ENCODE measurements around the gene CBARP. TPM values are rescaled to one million over a fixed set of nuclear protein-coding genes. Genes with fewer than 3 reads are reported as not detected.

Gene CBARP
- under 1 TPM; 0.49 to 0.86 TPM for total RNA-seq

GRCh38 chr19:1237754-1238368 is at the start of gene CBARP:
TSS of gene CBARP (minus strand) at chr19:1238005. CDS start at chr19:1236100, 1,905 bp downstream.
- intact Hi-C loops (cut with micrococcal nuclease), result no loop called here
- DNase-seq, result peak; percentile 31
- no peak for TF ChIP-seq CTCF (IDR thresholded peaks at IDR 0.05)
- CTCF ChIA-PET, result interaction anchor here (0.9 kb wide), 1 partner anchor 253 kb away, joined by 6 read pairs; the partner anchor contains the start of gene WDR18
- ATAC-seq, result no peak
- peaks cover 8% of the 10 kb centered on the region for H3K27me3 Mint-ChIP-seq
- POLR2A ChIA-PET, result interaction anchor here (0.7 to 1.5 kb wide), 6 partner anchors 12 to 158 kb away, joined by 3 to 4 read pairs (median 4); no protein-coding TSS in a partner anchor
- H3K4me3 Mint-ChIP-seq, result peak within 1 kb of the TSS; percentile 70
- peaks cover 4% of the 10 kb centered on the region for H3K36me3 Mint-ChIP-seq (ENCODE audit: low read depth)
- peaks cover 20% of the 10 kb centered on the region for H3K4me1 Mint-ChIP-seq (ENCODE audit: low read depth)
- H3K27ac Mint-ChIP-seq, result peak within 1 kb of the TSS; percentile 48
- no peaks in the 10 kb centered on the region for H3K9me3 Mint-ChIP-seq

GRCh38 chr19:1286487-1287353 is 48.9 kb upstream of the CBARP start:
- TF ChIP-seq CTCF (IDR thresholded peaks at IDR 0.05), result no peak
- no peaks in the 10 kb centered on the region for H3K36me3 Mint-ChIP-seq (ENCODE audit: low read depth)
- no peaks in the 10 kb centered on the region for H3K9me3 Mint-ChIP-seq
- intact Hi-C loops (cut with micrococcal nuclease), result no loop called here
- H3K4me1 Mint-ChIP-seq (ENCODE audit: low read depth), result peaks cover 2% of the 10 kb centered on the region
- ChIA-PET CTCF (no interaction called here), POLR2A (no interaction called here)
- H3K27me3 Mint-ChIP-seq, result peaks cover 25% of the 10 kb centered on the region
- peak overlapping the region; percentile 43 for H3K4me3 Mint-ChIP-seq
- no peak for DNase-seq
- ATAC-seq, result no peak
- no peak overlapping the region for H3K27ac Mint-ChIP-seq

- Mint-ChIP-seq H3K4me3 (peak within 1 kb of the TSS; percentile 43), H3K36me3 (ENCODE audit: low read depth) (no peaks in the 10 kb centered on the region), H3K9me3 (no peaks in the 10 kb centered on the region), H3K27ac (no peak within 1 kb of the TSS), H3K4me1 (ENCODE audit: low read depth) (peaks cover 2% of the 10 kb centered on the region), H3K27me3 (peaks cover 25% of the 10 kb centered on the region)
- intact Hi-C loops (cut with micrococcal nuclease), result no loop called here
- CTCF ChIA-PET, result no interaction called here
- no peak for TF ChIP-seq CTCF (IDR thresholded peaks at IDR 0.05)
- ATAC-seq (no peak), DNase-seq (no peak)
- POLR2A ChIA-PET, result no interaction called here
These were observed 48.0 kb upstream of the CBARP start, which contains the start of gene EFNA2 for GRCh38 chr19:1285737-1286360. TSS of gene EFNA2 (plus strand) at chr19:1285873. CDS start at chr19:1286169, 296 bp downstream.

GRCh38 chr19:1284979-1285736 is 47.4 kb upstream of the CBARP start:
- ATAC-seq (no peak), DNase-seq (no peak)
- peaks cover 2% of the 10 kb centered on the region for H3K4me1 Mint-ChIP-seq (ENCODE audit: low read depth)
- no peaks in the 10 kb centered on the region for H3K9me3 Mint-ChIP-seq
- TF ChIP-seq CTCF (IDR thresholded peaks at IDR 0.05), result no peak
- ChIA-PET CTCF (interaction anchor here (1.5 to 2.0 kb wide), 2 partner anchors 41 to 98 kb away, joined by 3 to 7 read pairs; no protein-coding TSS in a partner anchor), POLR2A (interaction anchor here (0.8 to 1.1 kb wide), 3 partner anchors 8 to 34 kb away, joined by 3 to 4 read pairs (median 4); partner anchors contain the start of gene CIRBP)
- H3K4me3 Mint-ChIP-seq, result peak overlapping the region; percentile 3
- intact Hi-C loops (cut with micrococcal nuclease), result no loop called here
- peaks cover 3% of the 10 kb centered on the region for H3K36me3 Mint-ChIP-seq (ENCODE audit: low read depth)
- peaks cover 25% of the 10 kb centered on the region for H3K27me3 Mint-ChIP-seq
- no peak overlapping the region for H3K27ac Mint-ChIP-seq

Measured in activated CD8-positive, alpha-beta T cell treated with anti-CD3 and anti-CD28 coated beads for 36 hours (primary cell).